ENCODE results near the gene CHD9NB.
"Not testable (repeated sequence)": the region's sequence is repeated elsewhere in the genome, so short reads cannot be mapped to it uniquely, and the experiment has no call there.

CHD9NB gene

GRCh38 chr16:53083119-53083518 lies 30.4 kb upstream of the CHD9NB start:
- no peak for DNase-seq (ENCODE audit: low read depth)

GRCh38 chr16:53082509-53082908 lies 29.8 kb upstream of the CHD9NB start:
- DNase-seq (ENCODE audit: low read depth) = no peak

- DNase-seq (ENCODE audit: low read depth) = no peak
Measured at GRCh38 chr16:53081686-53082407, 29.1 kb upstream of the CHD9NB start.

GRCh38 chr16:53081032-53081424 lies 28.3 kb upstream of the CHD9NB start:
- no peak for DNase-seq (ENCODE audit: low read depth)

GRCh38 chr16:53080345-53081031 lies 27.8 kb upstream of the CHD9NB start:
- DNase-seq (ENCODE audit: low read depth) = no peak

GRCh38 chr16:53078765-53079485 lies 26.2 kb upstream of the CHD9NB start:
- DNase-seq (ENCODE audit: low read depth) = no peak

- no peak for DNase-seq (ENCODE audit: low read depth)
Measured at GRCh38 chr16:53078247-53078646, 25.6 kb upstream of the CHD9NB start.

GRCh38 chr16:53075461-53075860 lies 22.8 kb upstream of the CHD9NB start:
- DNase-seq (ENCODE audit: low read depth) = not testable (repeated sequence)

GRCh38 chr16:53074296-53074695 lies 21.6 kb upstream of the CHD9NB start:
- DNase-seq (ENCODE audit: low read depth) = not testable (repeated sequence)

GRCh38 chr16:53073022-53073421 lies 20.3 kb upstream of the CHD9NB start:
- DNase-seq (ENCODE audit: low read depth) = no peak

- no peak for DNase-seq (ENCODE audit: low read depth)
Measured at GRCh38 chr16:53071748-53072301, 19.1 kb upstream of the CHD9NB start.

GRCh38 chr16:53069772-53070171 lies 17.1 kb upstream of the CHD9NB start:
- no peak for DNase-seq (ENCODE audit: low read depth)

- no peak for DNase-seq (ENCODE audit: low read depth)
Measured at GRCh38 chr16:53068423-53068833, 15.7 kb upstream of the CHD9NB start.

GRCh38 chr16:53067675-53068074 lies 15.0 kb upstream of the CHD9NB start:
- DNase-seq (ENCODE audit: low read depth) = no peak

- DNase-seq (ENCODE audit: low read depth) = no peak
Measured at GRCh38 chr16:53065461-53066061, 12.9 kb upstream of the CHD9NB start.

GRCh38 chr16:53064081-53064578 lies 11.4 kb upstream of the CHD9NB start:
- no peak for DNase-seq (ENCODE audit: low read depth)

- DNase-seq (ENCODE audit: low read depth) = no peak
Measured at GRCh38 chr16:53061701-53062159, 9.0 kb upstream of the CHD9NB start.

- DNase-seq (ENCODE audit: low read depth) = no peak
Measured at GRCh38 chr16:53061256-53061655, 8.6 kb upstream of the CHD9NB start.

GRCh38 chr16:53059672-53060071 lies 7.0 kb upstream of the CHD9NB start:
- no peak for DNase-seq (ENCODE audit: low read depth)

- DNase-seq (ENCODE audit: low read depth) = no peak
Measured at GRCh38 chr16:53058882-53059281, 6.2 kb upstream of the CHD9NB start.

- DNase-seq (ENCODE audit: low read depth) = no peak
Measured at GRCh38 chr16:53058441-53058840, 5.7 kb upstream of the CHD9NB start.

- DNase-seq (ENCODE audit: low read depth) = no peak
Measured at GRCh38 chr16:53057658-53058057, 5.0 kb upstream of the CHD9NB start.

Data from activated T-helper 9 cell treated with anti-CD3 and anti-CD28 coated beads, Interleukin-2, amount 50 U/mL, for 16 hours (primary cell).